ENCODE data around the gene KLHL15.

The KLHL15 gene

GRCh38 chrX:23990455-23990854 is 36.5 kb downstream of the KLHL15 start:
- no peak for DNase-seq (ENCODE audit: low read depth)
- TF ChIP-seq, protein P1, sequence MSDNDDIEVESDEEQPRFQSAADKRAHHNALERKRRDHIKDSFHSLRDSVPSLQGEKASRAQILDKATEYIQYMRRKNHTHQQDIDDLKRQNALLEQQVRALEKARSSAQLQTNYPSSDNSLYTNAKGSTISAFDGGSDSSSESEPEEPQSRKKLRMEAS (IDR thresholded peaks at IDR 0.05; ENCODE audit: low read depth, low read length): no peak
- TF ChIP-seq POLR2A (IDR thresholded peaks at IDR 0.05; ENCODE audit: extremely low read depth, insufficient read length) (no peak), MYC (IDR thresholded peaks at IDR 0.05; ENCODE audit: low read depth, low read length) (no peak)
- TF ChIP-seq, protein P2, sequence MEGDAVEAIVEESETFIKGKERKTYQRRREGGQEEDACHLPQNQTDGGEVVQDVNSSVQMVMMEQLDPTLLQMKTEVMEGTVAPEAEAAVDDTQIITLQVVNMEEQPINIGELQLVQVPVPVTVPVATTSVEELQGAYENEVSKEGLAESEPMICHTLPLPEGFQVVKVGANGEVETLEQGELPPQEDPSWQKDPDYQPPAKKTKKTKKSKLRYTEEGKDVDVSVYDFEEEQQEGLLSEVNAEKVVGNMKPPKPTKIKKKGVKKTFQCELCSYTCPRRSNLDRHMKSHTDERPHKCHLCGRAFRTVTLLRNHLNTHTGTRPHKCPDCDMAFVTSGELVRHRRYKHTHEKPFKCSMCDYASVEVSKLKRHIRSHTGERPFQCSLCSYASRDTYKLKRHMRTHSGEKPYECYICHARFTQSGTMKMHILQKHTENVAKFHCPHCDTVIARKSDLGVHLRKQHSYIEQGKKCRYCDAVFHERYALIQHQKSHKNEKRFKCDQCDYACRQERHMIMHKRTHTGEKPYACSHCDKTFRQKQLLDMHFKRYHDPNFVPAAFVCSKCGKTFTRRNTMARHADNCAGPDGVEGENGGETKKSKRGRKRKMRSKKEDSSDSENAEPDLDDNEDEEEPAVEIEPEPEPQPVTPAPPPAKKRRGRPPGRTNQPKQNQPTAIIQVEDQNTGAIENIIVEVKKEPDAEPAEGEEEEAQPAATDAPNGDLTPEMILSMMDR (IDR thresholded peaks at IDR 0.05; ENCODE audit: low read depth, low read length): no peak
- H3K4me3 ChIP-seq (ENCODE audit: low read depth, low read length): no peak overlapping the region

DNA sequence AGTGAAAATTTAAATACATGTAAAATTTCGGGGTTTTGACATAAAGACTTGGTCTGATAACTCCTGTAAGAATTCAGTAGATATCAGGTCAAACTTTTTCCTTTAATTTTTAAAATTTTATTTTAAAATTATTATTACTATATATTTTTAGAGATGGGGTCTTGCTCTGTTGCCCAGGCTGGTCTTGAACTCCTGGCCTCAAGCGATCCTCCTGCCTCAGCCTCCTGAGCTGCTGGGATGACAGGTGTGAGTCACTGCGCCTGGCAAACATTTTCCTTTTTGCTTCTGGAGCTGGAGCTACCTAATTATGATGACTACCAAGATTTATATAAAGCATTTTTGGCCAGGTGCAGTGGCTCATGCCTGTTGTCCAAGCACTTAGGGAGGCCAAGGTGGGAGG is 37.3 kb downstream of the KLHL15 start:
- no peak for DNase-seq (ENCODE audit: low read depth)
- H3K4me3 ChIP-seq (ENCODE audit: low read depth, low read length): no peak overlapping the region
- TF ChIP-seq, protein P2 (IDR thresholded peaks at IDR 0.05; ENCODE audit: low read depth, low read length): no peak
- TF ChIP-seq, protein P1 (IDR thresholded peaks at IDR 0.05; ENCODE audit: low read depth, low read length): no peak
- TF ChIP-seq MYC (IDR thresholded peaks at IDR 0.05; ENCODE audit: low read depth, low read length): no peak
- no peak for TF ChIP-seq POLR2A (IDR thresholded peaks at IDR 0.05; ENCODE audit: extremely low read depth, insufficient read length)

DNA sequence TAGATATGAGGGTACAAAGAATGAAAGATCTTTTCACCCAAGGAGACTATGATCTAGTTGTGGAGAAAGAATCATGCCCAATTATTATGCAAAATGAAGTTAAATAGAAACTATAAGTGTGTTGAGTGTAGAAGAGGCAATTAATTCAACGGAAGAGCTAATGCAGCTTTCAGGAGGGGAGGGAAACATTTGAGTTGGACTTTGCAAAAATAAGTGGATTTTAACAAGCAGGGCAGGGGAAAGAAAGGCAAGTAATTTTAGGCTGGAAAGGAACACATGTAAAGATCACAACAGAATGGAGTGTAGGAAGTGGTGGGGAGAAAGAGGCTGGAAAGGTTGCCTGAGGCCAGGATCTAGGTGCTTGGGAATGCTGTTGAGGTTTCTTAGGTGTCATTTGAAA is 44.1 kb downstream of the KLHL15 start:
- TF ChIP-seq, protein P1 (IDR thresholded peaks at IDR 0.05; ENCODE audit: low read depth, low read length): no peak
- TF ChIP-seq MYC (IDR thresholded peaks at IDR 0.05; ENCODE audit: low read depth, low read length) (no peak), POLR2A (IDR thresholded peaks at IDR 0.05; ENCODE audit: extremely low read depth, insufficient read length) (no peak)
- TF ChIP-seq, protein P2 (IDR thresholded peaks at IDR 0.05; ENCODE audit: low read depth, low read length): no peak
- no peak overlapping the region for H3K4me3 ChIP-seq (ENCODE audit: low read depth, low read length)
- no peak for DNase-seq (ENCODE audit: low read depth)

DNA sequence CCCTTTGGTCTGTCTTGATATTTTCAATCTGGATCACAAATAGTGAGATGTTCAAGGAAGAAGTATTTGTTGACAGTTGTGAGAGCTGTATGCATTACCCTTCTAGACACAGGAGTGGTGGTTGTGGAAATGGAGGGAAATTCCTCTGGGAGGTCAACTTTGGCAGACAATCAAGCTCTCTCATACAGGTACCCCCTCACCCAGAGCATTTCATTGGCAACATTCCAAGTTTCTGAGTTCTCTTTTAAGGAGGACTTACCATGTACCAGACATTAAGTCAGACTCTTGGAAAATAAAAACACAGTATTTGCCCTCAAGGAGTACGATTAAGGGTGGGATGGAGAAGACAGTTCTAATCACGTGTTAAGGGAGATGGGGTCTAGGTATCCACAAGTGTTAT is 45.3 kb downstream of the KLHL15 start:
- no peak overlapping the region for H3K4me3 ChIP-seq (ENCODE audit: low read depth, low read length)
- TF ChIP-seq, protein P2 (IDR thresholded peaks at IDR 0.05; ENCODE audit: low read depth, low read length): no peak
- TF ChIP-seq MYC (IDR thresholded peaks at IDR 0.05; ENCODE audit: low read depth, low read length) (no peak), POLR2A (IDR thresholded peaks at IDR 0.05; ENCODE audit: extremely low read depth, insufficient read length) (no peak)
- TF ChIP-seq, protein P1 (IDR thresholded peaks at IDR 0.05; ENCODE audit: low read depth, low read length): no peak
- no peak for DNase-seq (ENCODE audit: low read depth)

DNA sequence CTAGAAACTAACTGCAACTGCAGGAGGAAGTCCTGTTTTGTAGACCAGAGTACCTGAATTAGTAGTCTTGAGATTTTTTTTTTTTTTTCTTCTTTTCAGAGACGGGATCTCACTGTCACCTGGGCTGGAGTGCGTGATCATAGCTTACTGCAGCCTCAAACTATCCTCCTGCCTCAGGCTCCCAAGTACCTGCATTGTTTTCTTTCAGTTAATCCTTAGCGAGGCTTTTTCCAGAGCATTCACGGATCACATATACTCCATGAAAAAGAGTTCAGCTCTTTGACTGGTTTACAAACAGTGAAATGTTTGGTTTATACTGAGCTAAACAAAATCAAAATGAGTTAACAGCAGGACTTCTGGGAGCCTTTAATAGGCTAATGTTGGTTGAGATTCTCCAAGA is 45.8 kb downstream of the KLHL15 start:
- H3K4me3 ChIP-seq (ENCODE audit: low read depth, low read length): no peak overlapping the region
- TF ChIP-seq, protein P2 (IDR thresholded peaks at IDR 0.05; ENCODE audit: low read depth, low read length): no peak
- no peak for TF ChIP-seq POLR2A (IDR thresholded peaks at IDR 0.05; ENCODE audit: extremely low read depth, insufficient read length)
- TF ChIP-seq, protein P1 (IDR thresholded peaks at IDR 0.05; ENCODE audit: low read depth, low read length): no peak
- TF ChIP-seq MYC (IDR thresholded peaks at IDR 0.05; ENCODE audit: low read depth, low read length): no peak
- no peak for DNase-seq (ENCODE audit: low read depth)
